ENCODE measurements around the gene VWDE. TPM values are rescaled to one million over a fixed set of nuclear protein-coding genes. Genes with fewer than 3 reads are reported as not detected.

VWDE gene
- total RNA-seq, 1 experiment from 2014 or later: 3.1 TPM

DNA sequence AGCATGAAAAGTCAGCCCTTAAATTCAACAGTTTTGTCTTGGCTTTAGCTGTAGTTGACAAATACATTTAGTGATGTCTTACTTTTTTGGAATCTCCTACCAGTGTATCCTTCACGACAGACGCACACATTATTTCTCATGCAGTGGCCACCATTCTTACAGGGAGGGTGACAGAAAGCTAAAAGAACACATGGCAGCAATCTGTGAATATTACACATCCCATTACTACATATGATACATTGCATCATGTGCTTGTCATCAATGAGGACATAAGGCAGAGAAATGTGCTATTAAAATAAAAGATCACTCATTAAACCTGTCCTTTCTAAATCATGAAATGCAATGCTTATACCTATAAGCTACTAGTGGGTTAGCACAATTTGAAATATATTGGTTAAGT lies 66.6 kb downstream of the VWDE start:
- ChIA-PET POLR2A (no interaction called here), CTCF (interaction anchor here (0.7 to 1.0 kb wide), 2 partner anchors 14 to 296 kb away, joined by 3 to 5 read pairs; no protein-coding TSS in a partner anchor)
- no TSS peak for BruUV-seq (replicated peaks)
- Mint-ChIP-seq H3K27me3 (ENCODE audit: insufficient read depth, unreplicated experiment) (no peaks in the 10 kb centered on the region), H3K36me3 (ENCODE audit: insufficient read depth, unreplicated experiment) (no peaks in the 10 kb centered on the region), H3K9me3 (ENCODE audit: unreplicated experiment) (no peaks in the 10 kb centered on the region), H3K4me3 (ENCODE audit: unreplicated experiment) (no peak overlapping the region), H3K4me1 (ENCODE audit: insufficient read depth, unreplicated experiment) (no peaks in the 10 kb centered on the region), H3K27ac (ENCODE audit: low read depth, unreplicated experiment) (no peak overlapping the region)
- intact Hi-C loops (cut with micrococcal nuclease): no loop called here
- no peak for DNase-seq (ENCODE audit: unreplicated experiment)
- TF ChIP-seq, protein P1, sequence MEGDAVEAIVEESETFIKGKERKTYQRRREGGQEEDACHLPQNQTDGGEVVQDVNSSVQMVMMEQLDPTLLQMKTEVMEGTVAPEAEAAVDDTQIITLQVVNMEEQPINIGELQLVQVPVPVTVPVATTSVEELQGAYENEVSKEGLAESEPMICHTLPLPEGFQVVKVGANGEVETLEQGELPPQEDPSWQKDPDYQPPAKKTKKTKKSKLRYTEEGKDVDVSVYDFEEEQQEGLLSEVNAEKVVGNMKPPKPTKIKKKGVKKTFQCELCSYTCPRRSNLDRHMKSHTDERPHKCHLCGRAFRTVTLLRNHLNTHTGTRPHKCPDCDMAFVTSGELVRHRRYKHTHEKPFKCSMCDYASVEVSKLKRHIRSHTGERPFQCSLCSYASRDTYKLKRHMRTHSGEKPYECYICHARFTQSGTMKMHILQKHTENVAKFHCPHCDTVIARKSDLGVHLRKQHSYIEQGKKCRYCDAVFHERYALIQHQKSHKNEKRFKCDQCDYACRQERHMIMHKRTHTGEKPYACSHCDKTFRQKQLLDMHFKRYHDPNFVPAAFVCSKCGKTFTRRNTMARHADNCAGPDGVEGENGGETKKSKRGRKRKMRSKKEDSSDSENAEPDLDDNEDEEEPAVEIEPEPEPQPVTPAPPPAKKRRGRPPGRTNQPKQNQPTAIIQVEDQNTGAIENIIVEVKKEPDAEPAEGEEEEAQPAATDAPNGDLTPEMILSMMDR (IDR thresholded peaks at IDR 0.05; ENCODE audit: unreplicated experiment): no peak

DNA sequence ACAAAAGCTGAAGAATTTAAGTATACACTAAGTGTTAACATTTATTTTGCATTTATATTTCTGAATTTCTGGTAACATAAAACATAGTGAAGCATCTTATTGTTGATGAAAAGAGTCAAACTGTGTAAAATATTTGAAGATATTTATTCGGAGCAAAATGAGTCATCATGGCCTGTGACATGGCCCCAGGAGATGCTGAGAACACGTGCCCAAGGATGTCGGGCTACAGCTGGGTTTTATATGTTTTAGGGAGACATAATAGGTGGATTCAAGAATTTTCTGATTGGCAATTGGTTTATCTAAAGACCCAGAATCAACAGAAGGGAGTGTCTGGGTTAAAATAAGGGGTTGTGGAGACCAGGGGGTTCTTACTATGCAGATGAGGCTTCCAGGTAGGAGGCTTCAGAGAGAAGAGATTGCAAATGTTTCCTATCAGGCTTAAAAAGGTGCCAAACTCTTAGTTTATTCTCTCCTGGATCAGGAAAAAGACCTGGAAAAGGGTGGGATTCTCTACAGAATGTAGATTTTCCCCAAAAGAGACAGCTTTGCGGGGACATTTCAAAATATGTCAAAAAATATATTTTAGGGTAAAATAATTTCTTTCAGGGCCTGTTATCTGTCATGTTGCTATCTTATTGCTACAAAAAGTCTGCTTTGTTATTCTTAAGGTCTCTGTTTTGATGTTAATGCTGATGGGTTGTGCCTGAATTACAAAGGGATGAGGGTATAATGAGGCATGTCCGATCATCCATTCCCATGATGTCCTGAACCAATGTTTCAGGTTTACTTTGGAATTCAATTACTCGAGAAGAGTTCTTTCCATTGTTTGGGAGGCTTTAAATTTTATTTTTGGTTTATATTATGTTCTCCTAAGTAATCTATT lies 74.5 kb downstream of the VWDE start:
- no TSS peak for BruUV-seq (replicated peaks)
- no peak overlapping the region for H3K27ac Mint-ChIP-seq (ENCODE audit: low read depth, unreplicated experiment)
- no peaks in the 10 kb centered on the region for H3K27me3 Mint-ChIP-seq (ENCODE audit: insufficient read depth, unreplicated experiment)
- ChIA-PET POLR2A (interaction anchor here (0.6 kb wide), 1 partner anchor 168 kb away, joined by 3 read pairs; no protein-coding TSS in a partner anchor), CTCF (no interaction called here)
- intact Hi-C loops (cut with micrococcal nuclease): loop anchor here (10.0 kb wide), 1 partner anchor 774 kb away; no protein-coding TSS in a partner anchor
- no peak overlapping the region for H3K4me3 Mint-ChIP-seq (ENCODE audit: unreplicated experiment)
- TF ChIP-seq, protein P1 (IDR thresholded peaks at IDR 0.05; ENCODE audit: unreplicated experiment): no peak
- no peaks in the 10 kb centered on the region for H3K9me3 Mint-ChIP-seq (ENCODE audit: unreplicated experiment)
- H3K36me3 Mint-ChIP-seq (ENCODE audit: insufficient read depth, unreplicated experiment): no peaks in the 10 kb centered on the region
- no peaks in the 10 kb centered on the region for H3K4me1 Mint-ChIP-seq (ENCODE audit: insufficient read depth, unreplicated experiment)
- no peak for DNase-seq (ENCODE audit: unreplicated experiment)

DNA sequence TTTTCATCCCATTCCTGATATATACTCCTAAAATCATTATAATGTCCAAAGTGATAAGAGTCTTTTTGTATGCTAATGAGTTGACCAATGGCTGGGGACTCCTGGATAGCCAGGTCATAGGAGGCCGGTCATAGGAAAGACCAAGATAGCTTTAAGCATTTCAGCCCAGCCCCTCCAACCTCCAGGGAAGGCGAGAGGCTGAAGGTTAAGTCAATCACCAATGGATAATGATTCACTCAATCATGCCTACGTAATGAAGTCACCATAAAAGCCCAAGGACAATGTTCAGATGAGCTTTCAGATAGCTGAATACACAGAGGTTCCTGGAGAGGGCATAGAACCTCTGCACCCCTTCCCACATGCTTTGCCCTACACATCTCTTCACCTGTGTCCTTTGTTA lies 75.7 kb downstream of the VWDE start:
- ChIA-PET POLR2A (interaction anchor here (0.7 kb wide), 1 partner anchor 46 kb away, joined by 3 read pairs; no protein-coding TSS in a partner anchor), CTCF (interaction anchor here (1.0 kb wide), 2 partner anchors 496 to 881 kb away, joined by 3 read pairs; partner anchors contain the start of gene THSD7A)
- Mint-ChIP-seq H3K36me3 (ENCODE audit: insufficient read depth, unreplicated experiment) (no peaks in the 10 kb centered on the region), H3K9me3 (ENCODE audit: unreplicated experiment) (no peaks in the 10 kb centered on the region), H3K27ac (ENCODE audit: low read depth, unreplicated experiment) (no peak overlapping the region), H3K27me3 (ENCODE audit: insufficient read depth, unreplicated experiment) (no peaks in the 10 kb centered on the region), H3K4me3 (ENCODE audit: unreplicated experiment) (no peak overlapping the region), H3K4me1 (ENCODE audit: insufficient read depth, unreplicated experiment) (no peaks in the 10 kb centered on the region)
- intact Hi-C loops (cut with micrococcal nuclease): loop anchor here (10.0 kb wide), 1 partner anchor 773 kb away; no protein-coding TSS in a partner anchor
- DNase-seq (ENCODE audit: unreplicated experiment): no peak
- TF ChIP-seq, protein P1 (IDR thresholded peaks at IDR 0.05; ENCODE audit: unreplicated experiment): no peak
- BruUV-seq (replicated peaks): no TSS peak

DNA sequence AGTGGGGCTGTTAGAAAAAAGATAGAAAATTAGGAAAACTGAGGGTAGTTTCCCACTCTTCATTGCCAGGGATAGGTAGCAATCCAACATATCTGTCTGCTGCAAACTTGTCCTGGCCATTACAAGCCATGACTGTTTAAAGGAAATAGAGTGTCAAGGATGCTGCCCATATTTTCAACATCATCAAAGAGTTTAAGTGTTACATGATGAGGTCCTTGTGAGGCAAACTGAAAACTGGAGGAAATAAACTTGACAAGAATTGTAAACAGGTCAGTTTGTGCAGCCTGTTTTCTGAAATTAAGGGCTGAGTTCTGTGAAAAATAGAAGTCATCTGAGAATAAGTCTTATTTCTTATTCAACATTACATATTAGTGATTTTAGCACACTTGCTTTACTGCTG lies 78.0 kb downstream of the VWDE start:
- BruUV-seq (replicated peaks): no TSS peak
- intact Hi-C loops (cut with micrococcal nuclease): loop anchor here (10.0 kb wide), 1 partner anchor 771 kb away; no protein-coding TSS in a partner anchor
- no peaks in the 10 kb centered on the region for H3K9me3 Mint-ChIP-seq (ENCODE audit: unreplicated experiment)
- CTCF ChIA-PET: no interaction called here
- H3K27me3 Mint-ChIP-seq (ENCODE audit: insufficient read depth, unreplicated experiment): no peaks in the 10 kb centered on the region
- no peaks in the 10 kb centered on the region for H3K4me1 Mint-ChIP-seq (ENCODE audit: insufficient read depth, unreplicated experiment)
- POLR2A ChIA-PET: no interaction called here
- H3K27ac Mint-ChIP-seq (ENCODE audit: low read depth, unreplicated experiment): no peak overlapping the region
- TF ChIP-seq, protein P1 (IDR thresholded peaks at IDR 0.05; ENCODE audit: unreplicated experiment): no peak
- H3K36me3 Mint-ChIP-seq (ENCODE audit: insufficient read depth, unreplicated experiment): no peaks in the 10 kb centered on the region
- DNase-seq (ENCODE audit: unreplicated experiment): no peak
- no peak overlapping the region for H3K4me3 Mint-ChIP-seq (ENCODE audit: unreplicated experiment)

All from MCF 10A (cell line).